Posterior vena cava (tissue), 2 donors: ENCODE data around the gene FRA10AC1. TPM values are rescaled to one million over a fixed set of nuclear protein-coding genes. Genes with fewer than 3 reads are reported as not detected.

ENCODE experiments used
- DNase-seq: peaks from one replicate; pipeline ENCODE4 v3.0.0-alpha.2; 2020; ENCODE audit warnings: low spot score
- intact Hi-C, 2 donors: fragments of 100-400 bp; cut with DNase I; formaldehyde crosslinking; loops; one replicate each; pipeline versions ENCODE4 v1.14.1 to v1.14.2; 2022 to 2023
- long read RNA-seq, 2 donors: library from polyadenylated mRNA; unstranded; transcript quantifications; one replicate each; pipeline ENCODE4 v2.0.0, GENCODE V29; 2020 to 2021
- total RNA-seq, 2 donors: library from RNA; stranded (reverse); fragmentation: NEBNext Ultra II Directional; extraction: Animal tissue kit (Norgen Biotek cat#: 25700); gene quantifications; one replicate each; pipeline ENCODE4 v1.2.1, GENCODE V29; 2021
- donor health status: DM: yes; HTN: yes; CAD: no.
- donor health status: DM: yes; HTN: yes; CAD: no.

The FRA10AC1 gene
- total RNA-seq = 10 to 100 TPM; 15.1 to 24.4 TPM
- long read RNA-seq, donor 1, partial matches to known transcripts = 5 of 13 reads
- long read RNA-seq, donor 1, other reads (novel, unspliced or antisense) = 4 of 13 reads
- long read RNA-seq, donor 2, partial matches to known transcripts = 9 of 20 reads
- long read RNA-seq, donor 2, other reads (novel, unspliced or antisense) = 7 of 20 reads

GRCh38 chr10:93702210-93703001 is at the start of gene FRA10AC1:
TSS of gene FRA10AC1 (minus strand) at chr10:93702592. CDS start at chr10:93700106, 2,486 bp downstream.
- peak; percentile 98 for DNase-seq
- intact Hi-C loops = loop anchor here in 1 of 2 donors (2.0 kb wide), 1 partner anchor 110 kb away; no protein-coding TSS in a partner anchor

DNA sequence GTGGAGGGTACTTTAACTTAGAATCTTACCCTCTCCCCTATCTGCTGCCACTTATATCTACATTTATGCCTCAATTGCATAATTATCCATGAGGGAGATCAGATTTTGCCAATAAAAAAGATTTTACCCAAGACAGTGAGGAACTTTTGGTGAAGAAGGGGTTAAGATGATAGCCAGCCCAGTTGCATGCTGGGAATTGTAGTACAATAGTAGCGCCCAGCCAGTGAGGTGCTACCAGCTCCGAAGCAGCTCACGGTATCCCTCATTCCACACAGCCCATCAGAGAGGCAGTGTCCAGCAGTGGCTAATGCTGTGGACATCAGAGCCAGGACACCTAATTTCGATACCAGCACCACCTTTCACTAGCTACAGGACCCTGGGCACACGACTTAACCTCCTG is 49.4 kb upstream of the FRA10AC1 start:
- intact Hi-C loops = no loop called here

GRCh38 chr10:93751124-93751523 is 48.7 kb upstream of the FRA10AC1 start:
- no peak for DNase-seq
- intact Hi-C loops = no loop called here

More for the DNA sequence above, 49.4 kb upstream of the FRA10AC1 start:
- DNase-seq = no peak

- intact Hi-C loops = no loop called here
- DNase-seq = no peak
Measured at GRCh38 chr10:93749218-93749799, 46.9 kb upstream of the FRA10AC1 start.

DNA sequence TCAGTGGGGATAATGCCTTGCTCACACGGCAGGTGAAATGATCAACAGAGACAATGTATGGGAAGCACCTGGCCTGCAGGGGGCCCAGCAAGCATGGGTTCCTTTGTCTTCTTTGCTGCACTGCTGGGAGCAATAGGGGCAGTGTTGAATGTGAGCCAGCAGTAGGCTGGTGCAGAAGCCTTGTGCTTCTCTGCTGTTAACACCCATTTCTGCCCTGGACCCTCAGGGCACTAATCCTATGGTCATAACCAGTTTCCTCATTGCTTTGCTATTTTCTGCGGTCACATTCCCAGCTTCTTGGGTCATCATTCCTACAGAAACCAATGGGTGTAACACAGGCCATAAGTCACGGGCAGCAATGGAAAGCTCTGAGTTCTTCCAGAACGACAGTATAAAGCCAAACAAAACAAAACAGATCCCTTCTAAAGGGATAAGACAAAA is 44.5 kb upstream of the FRA10AC1 start:
- no peak for DNase-seq
- intact Hi-C loops = no loop called here

- intact Hi-C loops = no loop called here
- no peak for DNase-seq
Measured at GRCh38 chr10:93745408-93746065, 43.1 kb upstream of the FRA10AC1 start.

- DNase-seq = no peak
- intact Hi-C loops = no loop called here
Measured at GRCh38 chr10:93742633-93743349, 40.4 kb upstream of the FRA10AC1 start.

GRCh38 chr10:93741367-93741766 is 39.0 kb upstream of the FRA10AC1 start:
- intact Hi-C loops = no loop called here
- DNase-seq = no peak

- intact Hi-C loops = no loop called here
- DNase-seq = no peak
Measured at GRCh38 chr10:93726024-93726423, 23.6 kb upstream of the FRA10AC1 start.

GRCh38 chr10:93723153-93723552 is 20.8 kb upstream of the FRA10AC1 start:
- intact Hi-C loops = no loop called here

DNA sequence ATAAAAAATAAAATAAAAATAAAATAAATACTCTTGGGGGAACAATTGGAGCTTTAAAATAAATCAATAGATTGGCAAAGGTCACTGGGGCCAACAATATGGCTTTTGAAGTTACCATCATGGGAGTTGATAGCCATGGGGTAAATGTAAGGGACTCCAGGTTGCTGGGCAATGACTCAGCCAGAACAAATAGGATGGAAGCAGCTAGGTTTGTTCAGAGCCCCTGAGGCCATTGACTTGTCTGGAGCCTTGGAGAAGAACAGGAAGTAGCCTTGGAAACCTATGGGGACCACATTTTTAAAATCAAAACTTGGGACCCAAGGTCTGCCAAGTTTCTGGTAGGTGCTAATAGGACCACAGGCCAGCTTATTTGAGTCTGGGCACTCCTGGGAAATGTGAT is 20.2 kb upstream of the FRA10AC1 start:
- DNase-seq = no peak
- intact Hi-C loops = no loop called here

More at GRCh38 chr10:93723153-93723552, 20.8 kb upstream of the FRA10AC1 start:
- DNase-seq = no peak

DNA sequence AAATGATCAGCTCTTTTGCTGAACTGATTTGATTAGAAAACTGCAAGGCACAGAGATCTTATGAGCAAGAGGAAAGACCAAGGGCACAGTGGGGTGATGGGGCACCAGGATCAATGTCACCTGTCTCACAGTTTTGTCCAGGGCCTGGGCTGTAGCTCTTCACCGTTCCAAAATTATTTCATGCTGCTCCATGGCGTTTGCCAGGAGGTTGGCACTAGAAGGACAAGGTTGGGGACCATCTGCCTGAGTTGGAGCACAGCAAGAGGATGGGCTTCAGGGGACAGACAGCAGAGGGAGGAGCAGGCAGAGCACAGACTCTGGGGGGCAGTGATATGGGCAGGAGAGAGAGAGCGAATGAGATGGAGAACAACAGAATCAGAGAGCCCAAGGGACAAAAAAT is 17.5 kb upstream of the FRA10AC1 start:
- no peak for DNase-seq
- intact Hi-C loops = no loop called here

DNA sequence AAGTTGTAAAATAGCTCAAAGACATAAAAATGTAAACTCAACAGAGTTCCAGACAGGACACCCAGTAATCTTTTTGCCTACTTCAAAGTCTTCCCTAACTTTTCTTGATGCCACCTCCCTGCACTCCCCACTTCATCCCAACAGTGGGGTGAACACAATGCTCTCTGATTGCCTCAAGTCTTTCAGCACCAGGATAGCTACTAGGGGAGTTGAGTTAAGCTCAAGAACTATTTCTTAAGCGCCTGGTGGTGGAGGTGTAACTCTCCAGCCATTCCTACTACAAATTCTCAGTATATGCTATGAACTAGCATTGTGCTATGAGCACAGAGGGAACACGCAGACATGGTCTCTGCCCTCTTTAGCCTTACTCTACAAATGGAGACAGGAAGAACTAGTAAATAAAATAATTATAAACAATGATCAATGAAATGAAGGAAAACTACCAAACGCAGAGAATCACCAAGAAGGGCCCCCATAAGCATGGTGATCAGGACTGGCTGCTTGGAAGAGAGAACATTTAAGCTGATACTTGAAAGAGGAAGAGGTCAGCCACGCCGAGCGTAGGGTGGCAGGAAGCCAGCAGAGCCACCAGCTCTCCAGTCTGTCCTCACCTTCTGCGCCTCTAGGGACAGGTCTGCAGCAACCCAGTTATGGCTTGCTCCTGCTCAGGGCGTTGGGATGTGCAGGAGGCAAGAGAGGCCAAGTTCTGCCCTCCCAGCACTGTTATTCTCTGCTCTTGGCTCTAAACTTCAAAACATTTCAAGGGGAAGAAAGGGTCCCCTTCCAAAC is 16.7 kb upstream of the FRA10AC1 start:
- intact Hi-C loops = no loop called here
- no peak for DNase-seq

- intact Hi-C loops = no loop called here
- no peak for DNase-seq
Measured at GRCh38 chr10:93716766-93717165, 14.4 kb upstream of the FRA10AC1 start.

- no peak for DNase-seq
- intact Hi-C loops = loop anchor here in 1 of 2 donors (2.0 kb wide), 1 partner anchor 69 kb away; no protein-coding TSS in a partner anchor
Measured at GRCh38 chr10:93715345-93715744, 13.0 kb upstream of the FRA10AC1 start.

DNA sequence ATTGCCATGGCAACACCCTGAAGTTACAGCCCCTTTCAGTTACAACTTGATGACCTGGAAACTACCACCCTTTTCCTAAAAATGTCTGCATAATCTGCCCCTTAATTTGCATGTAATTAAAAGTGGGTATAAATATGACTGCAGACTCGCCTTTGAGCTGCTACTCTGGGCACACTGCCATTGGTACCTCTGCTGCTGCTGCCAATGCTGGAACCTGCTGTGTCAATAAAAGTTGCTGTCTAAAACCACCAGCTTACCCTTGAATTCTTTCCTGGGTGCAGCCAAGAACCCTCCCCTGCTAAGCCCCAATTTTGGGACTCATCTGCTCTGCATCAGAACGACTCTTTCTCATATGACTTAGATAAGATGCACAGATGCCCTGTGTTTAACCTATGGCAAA is 10.2 kb upstream of the FRA10AC1 start:
- no peak for DNase-seq
- intact Hi-C loops = no loop called here

DNA sequence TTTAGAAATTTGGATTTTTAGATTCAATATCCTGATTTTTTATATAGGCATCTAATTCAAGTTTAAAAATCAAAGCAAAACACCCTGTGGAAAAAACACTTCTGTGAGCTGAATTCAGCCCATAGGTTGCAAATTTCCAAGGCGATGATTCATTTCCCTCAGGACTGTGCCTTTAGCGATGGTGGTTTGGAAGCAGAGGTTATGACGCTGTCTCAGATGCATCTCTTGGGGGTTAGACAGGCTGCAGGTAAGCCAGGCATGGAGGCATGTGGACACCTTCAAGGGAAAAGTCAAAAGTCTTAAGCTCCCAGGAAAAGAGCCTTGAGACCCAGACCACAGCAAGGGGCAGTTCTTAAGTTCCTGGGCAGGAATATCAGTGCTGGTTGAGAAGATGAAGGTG is 9.5 kb upstream of the FRA10AC1 start:
- intact Hi-C loops = no loop called here
- no peak for DNase-seq

DNA sequence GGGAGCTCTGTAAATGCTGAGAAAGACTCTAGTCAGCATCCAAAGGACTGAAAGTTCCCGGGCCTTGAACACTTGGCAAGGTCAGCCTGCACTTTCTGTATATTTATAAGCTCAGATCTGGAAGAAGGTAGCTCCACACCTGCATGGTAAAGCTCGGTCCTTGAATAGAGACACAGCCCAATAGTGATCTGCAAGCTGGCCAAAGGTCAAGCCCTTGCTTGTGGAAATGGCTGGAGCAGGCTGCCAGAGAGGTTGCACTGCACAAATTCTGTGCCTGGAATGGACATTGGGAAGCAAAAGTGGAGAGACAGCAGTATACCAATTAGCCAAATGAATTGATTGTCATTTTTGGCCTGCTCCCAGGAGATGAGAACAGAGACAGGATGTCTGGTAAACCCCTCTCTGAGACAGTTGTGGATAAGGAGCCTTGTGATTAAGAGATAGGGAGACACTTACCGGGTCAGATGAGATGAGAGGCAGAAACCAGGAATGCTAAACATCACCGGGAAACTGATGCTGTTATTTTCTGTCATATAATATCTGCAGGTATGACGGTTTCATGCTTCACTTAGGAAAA is 8.0 kb upstream of the FRA10AC1 start:
- DNase-seq = no peak
- intact Hi-C loops = no loop called here
